ENCODE measurements around the gene EIF3L. TPM values are rescaled to one million over a fixed set of nuclear protein-coding genes. Genes with fewer than 3 reads are reported as not detected.

EIF3L gene
- total RNA-seq, 1 experiment from 2014 or later = 739 TPM

GRCh38 chr22:37898441-37899181, 49.4 kb downstream of the EIF3L start:
- no peaks in the 10 kb centered on the region for H3K9me3 ChIP-seq (ENCODE audit: control insufficient read depth, low read depth, low read length)
- no peaks in the 10 kb centered on the region for H3K23me2 ChIP-seq (ENCODE audit: insufficient read length, low read depth, low read length, poor library complexity, severe bottlenecking)
- TF ChIP-seq CTCF (conservative IDR thresholded peaks at IDR 0.05) = no peak
- no peak overlapping the region for H3K56ac ChIP-seq (ENCODE audit: insufficient read length, low read depth, low read length)
- no peak overlapping the region for H2BK15ac ChIP-seq (ENCODE audit: low read depth, low read length)
- H3K4me2 ChIP-seq (ENCODE audit: insufficient read depth, insufficient read length, low read length) = no peak overlapping the region
- H2BK120ac ChIP-seq (ENCODE audit: low read depth, low read length, poor library complexity, severe bottlenecking) = peak overlapping the region; percentile 81
- Mint-ChIP-seq H3K27ac (peak overlapping the region in 1 of 3 experiments; percentile 97; a peak in 2 of 7 replicates), H3K4me3 (no peak overlapping the region), H3K36me3 (ENCODE audit: insufficient read depth in 1 of 3, low read depth in 3 of 3) (peaks cover 0 to 2% (median 0%) of the 10 kb centered on the region in 3 experiments; a peak in 3 of 7 replicates), H3K27me3 (ENCODE audit: low read depth) (no peaks in the 10 kb centered on the region), H3K4me1 (peaks cover 39 to 46% of the 10 kb centered on the region in 2 experiments), H3K9me3 (no peaks in the 10 kb centered on the region)
- WGBS (ENCODE audit: extremely low coverage, insufficient read length, low lambda C conversion rate) = no CpG with 5 or more reads among the region's 9 CpGs
- H2AFZ ChIP-seq (ENCODE audit: low read length) = no peak overlapping the region
- H4K20me1 ChIP-seq (ENCODE audit: control insufficient read depth, insufficient read depth, insufficient read length) = no peaks in the 10 kb centered on the region
- H2AK5ac ChIP-seq (ENCODE audit: insufficient read length, low read length) = no peak overlapping the region
- peaks cover 12% of the 10 kb centered on the region; the same call in 1 of the 2 replicates for H3K4me1 ChIP-seq (ENCODE audit: insufficient read depth, low read length)
- H3K79me2 ChIP-seq (ENCODE audit: insufficient read depth, low read length) = no peaks in the 10 kb centered on the region
- H3K27me3 ChIP-seq (ENCODE audit: insufficient read depth, low read length) = no peaks in the 10 kb centered on the region
- H3K79me1 ChIP-seq (ENCODE audit: insufficient read depth, low read depth, low read length, poor library complexity, severe bottlenecking) = no peaks in the 10 kb centered on the region
- H3K18ac ChIP-seq (ENCODE audit: insufficient read length, low read depth, low read length) = peak overlapping the region; percentile 50
- H3K14ac ChIP-seq (ENCODE audit: insufficient read depth, low read length) = no peak overlapping the region
- H3K23ac ChIP-seq (ENCODE audit: insufficient read length, low read depth, low read length) = no peak overlapping the region
- no peak overlapping the region for H4K5ac ChIP-seq (ENCODE audit: insufficient read length, low read depth, low read length)
- H3K27ac ChIP-seq (ENCODE audit: insufficient read length, low read depth, low read length) = no peak overlapping the region
- H4K91ac ChIP-seq (ENCODE audit: insufficient read length, low read depth, low read length) = no peak overlapping the region
- no peak overlapping the region for H2BK5ac ChIP-seq (ENCODE audit: insufficient read length, low read length)
- no peak overlapping the region for H3K4ac ChIP-seq (ENCODE audit: low read depth, low read length)
- H3T11ph ChIP-seq (ENCODE audit: low read length) = no peak overlapping the region
- no peak overlapping the region for H2BK12ac ChIP-seq (ENCODE audit: insufficient read length, low read depth, low read length)
- H3K9ac ChIP-seq (ENCODE audit: extremely low read depth, insufficient read length, low read length) = no peak overlapping the region
- no peak overlapping the region for H2BK20ac ChIP-seq (ENCODE audit: low read depth, low read length, poor library complexity, severe bottlenecking)
- DNase-seq = peak; percentile 89
- no peak overlapping the region for H4K8ac ChIP-seq (replicated peaks; ENCODE audit: insufficient read length, low read depth, low read length)

Data from H9 (cell line).